ENCODE measurements around the gene METTL6.
"Not testable (repeated sequence)": the region's sequence is repeated elsewhere in the genome, so short reads cannot be mapped to it uniquely, and the experiment has no call there.

METTL6 gene, protein sequence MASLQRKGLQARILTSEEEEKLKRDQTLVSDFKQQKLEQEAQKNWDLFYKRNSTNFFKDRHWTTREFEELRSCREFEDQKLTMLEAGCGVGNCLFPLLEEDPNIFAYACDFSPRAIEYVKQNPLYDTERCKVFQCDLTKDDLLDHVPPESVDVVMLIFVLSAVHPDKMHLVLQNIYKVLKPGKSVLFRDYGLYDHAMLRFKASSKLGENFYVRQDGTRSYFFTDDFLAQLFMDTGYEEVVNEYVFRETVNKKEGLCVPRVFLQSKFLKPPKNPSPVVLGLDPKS

DNA sequence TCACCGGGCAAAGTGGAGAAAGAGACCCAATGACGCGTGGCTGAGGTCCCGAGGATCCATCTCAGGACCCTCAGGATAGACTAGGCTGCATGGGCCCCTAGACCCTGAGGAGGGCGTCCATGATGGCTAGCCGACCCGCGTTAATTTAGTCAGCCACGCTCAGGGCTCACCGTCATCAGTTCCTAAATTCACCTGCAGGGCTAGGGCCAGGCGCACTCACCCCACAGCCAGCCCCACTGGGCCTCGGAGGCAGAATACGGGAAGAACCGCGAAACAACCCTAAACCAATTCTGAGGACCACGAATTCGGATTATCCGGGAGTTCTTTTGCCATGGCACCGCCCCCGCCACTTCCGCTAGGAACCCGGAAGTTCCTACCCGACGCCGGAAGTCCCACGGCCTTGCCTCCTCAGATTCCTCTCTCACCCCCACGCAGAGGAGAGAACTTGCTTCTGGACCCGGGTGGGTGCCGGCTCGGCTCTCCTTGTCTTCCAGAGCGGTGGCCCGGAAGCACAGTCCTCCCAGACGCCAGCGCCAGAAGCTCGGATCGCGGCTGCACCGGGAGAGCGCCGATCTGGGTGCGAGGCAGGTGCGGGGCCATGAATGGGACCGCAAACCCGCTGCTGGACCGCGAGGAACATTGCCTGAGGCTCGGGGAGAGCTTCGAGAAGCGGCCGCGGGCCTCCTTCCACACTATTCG is at the start of gene METTL6, which contains the start of gene EAF1:
Gene METTL6 (minus strand): TSS at position 363 of the 699 bp plus-strand sequence. CDS start 1,033 bp downstream, outside the sequence.
Gene EAF1 (plus strand): TSS at position 417 of the 699 bp plus-strand sequence. CDS start 182 bp downstream, at position 599.
- peak; percentile 70 for DNase-seq (ENCODE audit: low read depth)

DNA sequence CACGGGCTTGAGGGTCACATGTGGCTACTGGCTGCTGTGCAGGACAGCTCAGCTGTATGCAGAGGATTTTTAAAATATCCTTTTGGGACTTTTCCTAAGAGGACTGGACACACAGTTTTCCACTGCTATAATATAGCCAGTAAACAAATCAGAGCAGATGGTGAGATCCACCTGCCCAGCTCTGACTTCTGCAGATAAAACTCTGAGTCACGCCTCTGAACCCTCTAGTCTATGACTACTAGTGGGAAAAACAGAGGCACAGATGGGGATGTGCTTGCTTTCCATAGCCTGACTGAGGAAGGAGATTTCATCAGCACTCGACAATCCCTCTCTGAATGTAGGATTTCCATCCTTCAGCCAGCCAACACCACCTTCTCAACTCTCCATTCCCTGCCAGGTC is 49.0 kb upstream of the METTL6 start:
- DNase-seq (ENCODE audit: low read depth) = no peak

DNA sequence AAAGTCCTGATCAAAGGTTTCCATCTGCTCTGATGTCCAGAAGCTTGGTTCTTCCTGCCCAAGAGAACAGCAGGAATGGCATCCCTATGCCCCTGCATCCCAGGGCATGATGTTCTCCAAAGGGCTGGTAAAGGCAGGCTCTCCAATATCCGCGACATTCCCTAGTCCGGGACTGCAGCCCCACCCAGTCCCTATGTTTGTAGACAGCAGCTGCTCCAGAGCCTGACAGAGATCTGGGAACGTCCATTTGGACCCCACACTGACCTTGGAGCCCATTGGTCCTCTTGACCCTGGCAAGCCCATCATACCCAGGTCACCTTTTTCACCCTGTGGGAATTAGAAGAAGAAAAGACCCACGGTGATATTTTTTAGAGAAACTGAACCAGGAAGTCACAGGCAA is 47.8 kb upstream of the METTL6 start:
- DNase-seq (ENCODE audit: low read depth) = no peak

DNA sequence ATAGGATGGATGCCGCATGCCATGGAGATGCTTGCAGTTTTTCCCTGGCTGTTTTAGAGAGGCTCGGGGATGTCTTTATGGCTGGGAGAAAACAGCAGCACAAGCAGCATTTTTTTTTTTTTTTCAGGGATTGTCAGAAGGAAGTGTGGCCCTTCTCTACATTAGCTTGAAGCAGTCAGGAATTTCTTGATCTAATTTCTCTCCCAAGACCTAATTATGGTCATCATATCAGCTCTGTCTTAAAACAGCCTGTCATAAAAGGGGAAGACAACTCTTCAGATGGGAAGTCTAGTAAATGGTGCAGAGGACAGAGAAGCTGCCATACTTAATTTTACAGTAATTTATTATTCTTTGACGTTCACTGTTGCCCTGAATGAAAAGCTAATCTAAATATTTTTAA is 44.5 kb upstream of the METTL6 start:
- DNase-seq (ENCODE audit: low read depth) = no peak

DNA sequence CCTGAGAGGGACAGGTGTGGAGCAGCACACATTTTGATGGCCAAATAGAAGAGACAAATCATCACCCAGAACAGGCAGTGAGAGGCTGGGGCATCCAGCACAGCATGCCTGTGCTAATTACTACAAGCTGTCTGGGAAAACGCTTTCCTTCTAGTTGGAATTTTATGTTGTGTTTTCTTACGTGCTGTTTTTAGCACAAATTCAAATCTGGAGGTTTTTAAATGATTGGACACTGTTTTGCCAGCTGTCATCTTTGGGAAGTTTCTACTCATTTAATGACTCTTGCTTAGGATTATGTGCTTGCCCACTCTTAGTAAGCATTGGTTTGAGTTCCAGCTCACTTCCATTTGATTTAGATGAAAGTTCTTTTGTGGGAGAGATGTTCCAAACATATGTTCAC is 43.5 kb upstream of the METTL6 start:
- no peak for DNase-seq (ENCODE audit: low read depth)

DNA sequence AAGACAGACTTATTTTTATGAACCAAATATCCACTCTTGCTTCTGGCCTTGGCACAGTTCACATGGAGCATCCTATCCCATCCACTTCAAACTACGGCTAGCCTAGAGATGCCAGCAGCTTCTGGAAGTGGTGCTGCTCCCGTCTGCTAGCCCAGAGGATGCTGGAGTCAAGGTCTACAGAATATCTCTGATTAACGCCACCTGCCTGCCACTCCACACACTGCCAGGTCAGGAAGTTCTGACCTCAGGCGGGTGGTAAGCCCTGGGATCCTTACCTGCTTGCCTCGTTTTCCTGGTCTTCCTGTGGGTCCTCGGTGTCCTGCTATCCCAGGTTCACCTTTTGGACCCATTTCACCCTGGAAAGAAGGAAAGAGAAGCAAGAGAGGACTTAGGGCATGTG is 42.9 kb upstream of the METTL6 start:
- no peak for DNase-seq (ENCODE audit: low read depth)

DNA sequence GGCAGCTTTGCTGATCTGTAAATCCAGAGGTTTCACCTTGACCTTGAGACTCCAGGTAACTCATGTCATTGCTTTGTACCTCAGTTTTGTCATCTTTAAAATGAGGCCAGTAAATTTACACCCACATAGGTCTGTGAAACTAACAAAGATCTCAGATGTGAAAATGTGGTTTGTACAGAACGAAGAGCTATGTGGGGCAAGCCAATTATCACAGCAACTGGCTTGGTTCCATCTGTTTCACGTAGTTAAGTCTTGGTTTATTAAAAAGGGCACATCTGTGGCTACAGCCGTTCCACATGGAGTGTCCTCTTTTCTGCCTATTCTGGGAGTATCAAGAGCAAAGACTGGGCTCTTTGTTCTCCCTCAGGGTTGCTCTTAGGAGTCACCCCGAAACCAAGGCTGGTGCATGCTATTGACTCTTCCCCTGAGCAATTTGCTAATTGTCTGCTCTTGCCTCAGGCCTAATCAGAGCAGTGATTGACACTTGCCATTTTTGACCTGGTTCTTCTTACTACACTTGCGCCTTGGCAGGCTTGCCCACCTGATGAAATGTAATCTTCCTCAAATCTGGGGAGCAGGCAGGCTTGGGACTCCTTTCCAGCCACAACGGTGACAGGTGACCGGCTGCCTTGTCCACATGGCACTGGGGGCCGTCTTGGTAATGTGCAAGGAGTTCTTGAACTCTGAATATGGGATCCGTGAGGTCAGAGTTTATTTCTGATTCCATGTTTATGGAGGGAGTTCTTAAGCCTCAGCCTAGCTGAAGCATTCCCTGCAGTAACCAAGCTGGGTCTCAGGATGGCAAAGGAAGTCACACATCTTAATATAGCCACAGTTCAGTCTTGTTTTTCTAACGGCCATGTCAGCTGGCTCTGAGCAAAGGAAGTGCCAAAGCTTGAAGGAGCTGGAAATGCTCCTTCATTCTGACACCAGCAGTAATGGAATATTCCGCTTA is 40.2 kb upstream of the METTL6 start:
- DNase-seq (ENCODE audit: low read depth) = no peak

DNA sequence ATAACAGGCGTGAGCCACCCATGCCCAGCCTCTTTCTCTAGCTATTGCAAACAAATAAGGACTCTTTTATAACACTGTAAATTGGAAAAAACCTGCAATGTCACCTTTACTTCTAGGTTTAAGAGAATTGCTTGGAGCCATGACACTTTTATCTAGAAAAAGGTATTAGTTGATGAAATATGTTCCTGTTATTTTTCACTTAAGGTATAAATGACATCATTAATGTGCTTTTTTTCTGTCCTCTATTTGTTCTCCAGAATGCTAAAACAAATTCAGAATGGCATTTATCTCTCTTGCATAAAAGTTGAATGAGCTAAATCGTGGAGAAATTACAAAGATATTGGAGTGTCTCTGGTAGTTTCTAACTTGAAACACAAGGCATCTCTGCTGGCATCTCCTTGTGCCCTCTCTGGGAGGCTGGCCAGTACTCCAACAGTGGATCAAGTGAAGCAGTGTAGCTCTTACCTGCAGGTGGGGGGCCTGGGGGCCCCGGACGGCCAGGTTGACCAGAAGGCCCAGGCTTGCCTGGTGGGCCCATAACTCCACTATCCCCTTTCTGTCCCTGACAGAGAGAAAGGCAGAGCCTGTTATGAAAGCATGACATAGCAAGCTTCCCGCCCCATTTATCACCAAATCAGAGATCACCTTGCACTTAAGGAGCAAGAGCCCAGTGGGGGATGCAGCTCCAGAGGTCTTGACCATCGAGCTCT is 38.7 kb upstream of the METTL6 start:
- DNase-seq (ENCODE audit: low read depth) = no peak

DNA sequence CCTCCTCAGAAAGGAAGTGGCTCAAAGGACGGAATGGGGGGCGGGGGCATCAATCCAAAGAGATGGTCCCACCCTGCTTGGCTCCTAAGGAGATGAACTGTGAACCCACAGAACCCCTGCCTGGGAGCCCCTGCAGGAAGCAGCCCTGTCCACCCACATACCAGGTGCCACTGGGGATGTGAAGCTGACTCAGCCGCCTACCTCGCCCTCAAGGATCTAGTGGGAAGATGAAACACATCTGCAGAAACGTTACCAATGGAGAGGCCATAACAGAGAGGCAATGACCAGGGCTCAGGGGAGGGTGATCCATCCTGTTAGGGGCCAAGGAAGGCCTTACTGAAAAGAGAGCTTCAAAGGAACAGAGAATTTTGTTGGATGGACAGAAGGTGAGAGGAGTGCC is 35.1 kb upstream of the METTL6 start:
- no peak for DNase-seq (ENCODE audit: low read depth)

DNA sequence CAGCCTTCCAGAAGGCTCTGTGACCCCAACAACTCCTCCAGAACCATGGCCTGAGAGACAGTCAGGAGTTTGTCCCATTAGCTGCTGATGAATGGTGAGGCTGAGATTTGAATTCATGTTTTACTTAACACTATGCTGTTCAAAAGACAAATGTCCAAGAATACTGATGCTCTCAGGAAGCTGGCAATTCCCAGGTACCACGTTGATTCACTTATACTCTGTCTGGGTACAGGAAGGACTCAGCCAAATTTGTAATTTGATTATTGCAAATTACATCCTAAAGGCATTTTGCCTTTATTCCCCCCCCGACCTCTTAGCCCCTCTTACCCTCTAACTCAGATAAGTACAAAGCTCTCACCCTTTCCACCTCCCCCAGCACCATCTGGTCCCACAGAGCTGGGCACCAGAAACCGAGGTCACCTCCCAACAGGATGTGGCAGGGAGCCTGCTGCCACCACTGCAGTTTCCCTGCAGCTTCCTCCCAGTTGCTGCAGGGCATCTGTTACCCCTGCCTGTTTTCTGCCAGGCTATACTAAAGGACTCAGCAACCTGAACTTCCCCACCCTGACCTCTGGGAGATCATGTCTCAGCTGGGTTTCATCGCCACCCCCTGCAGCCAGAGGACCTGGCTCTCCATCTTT is 33.7 kb upstream of the METTL6 start:
- DNase-seq (ENCODE audit: low read depth) = no peak

DNA sequence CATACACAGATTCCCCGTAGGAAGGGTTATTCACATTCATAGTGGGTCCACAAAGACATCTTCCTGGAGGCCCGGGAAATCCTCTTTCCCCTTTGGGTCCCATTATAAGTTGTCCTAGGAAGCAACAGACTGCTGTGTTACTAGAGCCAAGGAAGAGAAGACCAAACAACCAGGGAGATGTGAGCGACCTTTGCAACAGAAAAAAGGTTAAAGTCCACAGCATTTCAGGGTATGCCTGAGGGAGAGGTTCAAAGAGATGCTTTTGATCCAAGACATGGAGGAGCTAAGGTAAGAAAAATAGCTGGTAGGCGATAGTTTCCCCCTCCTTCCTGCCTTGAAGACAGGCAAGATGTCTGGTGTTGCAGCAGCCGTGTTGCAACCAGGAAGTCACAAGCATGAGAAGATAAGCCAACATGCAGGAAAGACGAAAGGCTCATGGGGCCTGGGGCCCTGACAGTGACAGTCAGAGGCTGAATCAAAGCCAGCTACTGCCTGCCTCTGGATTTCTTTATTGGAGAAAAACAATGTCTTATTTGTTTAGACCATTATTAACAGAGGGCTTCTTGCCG is 31.0 kb upstream of the METTL6 start:
- DNase-seq (ENCODE audit: low read depth) = no peak

DNA sequence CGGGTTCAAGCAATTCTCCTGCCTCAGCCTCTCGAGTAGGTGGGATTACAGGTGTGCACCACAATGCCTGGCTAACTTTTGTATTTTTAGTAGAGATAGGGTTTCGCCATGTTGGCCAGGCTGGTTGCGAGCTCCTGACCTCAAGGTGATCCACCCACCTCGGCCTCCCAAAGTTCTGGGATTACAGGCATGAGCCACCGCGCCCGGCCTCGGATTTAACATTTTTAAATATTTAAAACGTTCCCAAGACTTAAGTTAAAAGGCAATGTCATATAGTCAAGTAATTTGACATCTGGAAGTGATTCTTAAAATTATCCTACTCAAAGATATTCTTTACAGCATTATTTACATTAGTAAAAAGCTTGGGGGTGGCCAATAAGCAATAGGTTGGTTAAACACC is 29.6 kb upstream of the METTL6 start:
- DNase-seq (ENCODE audit: low read depth) = not testable (repeated sequence)

DNA sequence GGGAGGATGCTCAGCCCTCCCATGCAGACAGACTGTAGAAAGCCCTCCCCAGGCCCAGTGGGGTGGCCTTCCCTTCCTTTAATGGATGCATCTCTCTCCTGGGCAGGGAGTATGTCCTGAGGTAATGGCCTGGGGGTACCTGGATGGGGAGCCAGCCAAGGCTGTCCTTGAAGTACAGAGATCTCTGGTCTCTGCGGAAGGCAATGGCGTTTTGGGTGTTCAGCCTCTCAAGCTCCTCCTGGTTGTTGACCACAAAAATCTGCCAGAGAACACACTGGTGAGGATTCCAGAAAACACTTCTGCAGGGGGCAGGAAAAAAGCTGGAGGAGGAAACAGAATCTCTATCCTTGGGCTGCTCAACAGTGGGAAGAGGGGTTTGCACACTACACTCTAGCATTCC is 29.0 kb upstream of the METTL6 start:
- no peak for DNase-seq (ENCODE audit: low read depth)

DNA sequence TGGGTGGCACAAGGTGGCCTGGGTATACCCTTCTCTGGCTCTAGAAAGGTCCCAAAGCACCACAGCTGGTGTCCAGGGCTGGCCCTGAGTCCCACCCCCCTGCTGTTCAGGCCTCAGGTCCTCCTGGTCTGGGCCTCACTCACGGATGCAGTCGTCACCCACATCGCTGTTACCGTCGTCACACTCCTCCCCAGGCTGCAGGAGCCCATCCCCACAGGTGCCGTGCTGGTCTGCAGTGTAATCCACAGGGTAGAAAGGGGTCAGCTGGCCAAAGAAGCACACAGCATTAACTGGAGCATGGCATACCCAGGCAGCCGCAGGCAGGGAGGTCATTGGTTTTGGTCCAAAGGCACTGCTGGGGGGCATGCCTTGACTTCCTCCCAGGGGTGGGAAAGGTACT is 28.4 kb upstream of the METTL6 start:
- DNase-seq (ENCODE audit: low read depth) = no peak

DNA sequence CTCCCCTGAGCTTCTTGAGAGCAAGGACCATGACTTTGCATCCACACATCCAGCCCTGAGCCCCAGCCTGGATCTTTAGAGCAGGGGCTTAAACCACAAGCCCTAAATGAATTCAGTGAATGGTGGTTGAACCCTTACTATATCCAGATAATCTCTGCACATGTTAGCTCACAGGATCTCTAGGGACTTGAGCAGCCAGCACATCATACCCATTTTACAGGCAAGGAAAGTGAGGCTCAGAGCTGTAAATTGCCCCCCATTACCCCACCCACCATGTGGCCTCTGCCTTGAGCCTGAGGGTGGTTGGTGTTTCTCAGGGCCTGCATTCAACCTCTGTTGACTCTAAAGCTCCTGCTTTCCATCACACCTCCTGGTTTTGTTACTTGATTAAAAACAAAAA is 27.6 kb upstream of the METTL6 start:
- no peak for DNase-seq (ENCODE audit: low read depth)

DNA sequence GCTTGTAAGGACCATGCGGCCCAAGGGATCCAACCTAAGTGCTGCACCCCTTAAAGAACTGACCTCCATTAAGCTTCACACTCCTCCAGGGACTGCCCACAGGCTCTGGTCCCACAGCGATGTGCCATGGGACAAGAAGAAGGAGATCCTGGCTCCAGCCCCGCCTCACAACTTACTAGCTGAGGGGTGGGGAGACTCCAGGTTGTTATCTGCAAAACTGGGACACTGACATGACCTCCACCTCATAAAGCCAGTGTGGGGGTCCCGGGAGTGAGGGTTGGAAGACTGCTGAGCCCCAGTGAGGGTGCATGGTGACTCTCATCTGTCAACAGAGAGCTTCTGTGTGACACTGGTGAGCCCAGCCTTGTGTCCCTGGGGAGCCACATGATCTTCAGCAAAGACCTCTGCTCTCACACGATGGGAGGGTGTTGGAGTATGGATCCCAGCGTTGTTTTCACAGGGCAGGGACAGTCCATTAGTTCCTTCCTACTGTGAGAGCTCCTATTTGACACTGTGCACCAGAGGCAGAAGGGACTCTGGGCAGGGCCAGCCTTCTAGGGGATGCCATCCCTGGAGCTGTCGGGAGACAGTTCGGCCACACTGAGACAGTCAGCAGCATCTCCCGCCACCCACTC is 26.8 kb upstream of the METTL6 start:
- DNase-seq (ENCODE audit: low read depth) = no peak

DNA sequence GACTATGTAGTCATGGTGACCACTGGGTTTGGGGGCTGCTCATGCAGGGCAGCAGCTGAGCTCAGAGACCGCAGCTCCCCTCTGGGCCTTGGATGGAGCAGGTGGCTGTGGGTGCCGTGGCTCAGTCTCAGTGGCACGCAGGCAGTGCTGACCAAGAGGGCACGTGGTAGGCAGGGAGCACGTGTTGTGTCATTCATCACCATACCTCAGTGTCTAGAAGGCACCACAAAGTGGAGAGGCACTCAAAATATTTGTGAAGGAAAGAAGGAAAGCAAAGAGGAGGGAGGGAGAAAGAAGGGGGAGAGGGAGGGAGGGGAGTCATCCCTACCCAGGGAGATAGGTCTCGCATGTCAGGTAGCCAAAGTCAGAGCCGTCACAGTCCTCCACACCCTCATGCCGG is 26.2 kb upstream of the METTL6 start:
- no peak for DNase-seq (ENCODE audit: low read depth)

DNA sequence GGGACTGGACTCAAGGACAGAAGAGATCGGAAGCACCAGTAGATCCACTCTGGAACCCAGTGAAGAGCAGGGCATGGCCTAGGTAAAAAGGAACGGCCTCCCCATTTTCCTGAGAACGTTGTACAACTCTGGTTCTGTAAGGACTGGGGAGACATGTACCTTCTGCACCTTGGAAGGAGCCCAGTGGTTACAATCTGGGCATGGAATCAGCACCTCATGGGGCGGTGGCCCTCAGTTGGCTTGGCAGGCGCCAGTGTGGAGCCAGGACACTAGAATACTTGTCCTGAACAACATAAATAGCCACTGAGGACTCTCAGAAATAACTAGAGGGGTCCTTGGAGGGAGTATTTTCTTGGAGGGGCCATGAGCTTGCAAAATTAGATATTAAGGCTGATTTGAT is 25.6 kb upstream of the METTL6 start:
- no peak for DNase-seq (ENCODE audit: low read depth)

DNA sequence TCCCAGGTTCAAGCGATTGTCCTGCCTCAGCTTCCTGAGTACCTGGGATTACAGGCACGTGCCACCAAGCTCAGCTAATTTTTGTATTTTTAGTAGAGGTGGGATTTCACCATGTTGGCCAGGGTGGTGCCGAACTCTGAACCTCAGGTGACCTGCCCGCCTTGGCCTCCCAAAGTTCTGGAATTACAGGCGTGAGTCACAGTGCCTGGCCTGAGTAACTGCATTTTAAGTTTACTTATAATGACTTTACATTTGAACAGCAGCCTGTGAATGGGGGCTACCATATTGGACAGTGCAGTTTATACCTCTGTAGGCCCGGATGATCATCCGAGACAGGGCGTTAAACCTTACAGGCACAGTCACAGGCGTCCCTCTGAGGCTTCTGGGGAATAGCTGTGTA is 24.8 kb upstream of the METTL6 start:
- DNase-seq (ENCODE audit: low read depth) = no peak
